Measurements from ENCODE around the gene PRPF40A. TPM values are rescaled to one million over a fixed set of nuclear protein-coding genes. Genes with fewer than 3 reads are reported as not detected.
"Not testable (repeated sequence)": the region's sequence is repeated elsewhere in the genome, so short reads cannot be mapped to it uniquely, and the experiment has no call there.

Gene PRPF40A
- 10 to 100 TPM; 62.2 to 69.2 TPM for total RNA-seq
- long read RNA-seq, donor 1, partial matches to known transcripts = 22 of 28 reads
- long read RNA-seq, donor 1, other reads (novel, unspliced or antisense) = 6 of 28 reads
- long read RNA-seq, donor 2, partial matches to known transcripts = 101 of 136 reads
- long read RNA-seq, donor 2, other reads (novel, unspliced or antisense) = 34 of 136 reads

- DNase-seq (ENCODE audit: low spot score) = peak; percentile 100
- intact Hi-C loops (cut with DNase I) = loop anchor here in 1 of 2 donors (5.0 kb wide), 1 partner anchor 845 kb away; no protein-coding TSS in a partner anchor
Measured at GRCh38 chr2:152717228-152718075, at the start of gene PRPF40A. PRPF40A (minus strand) TSS chr2:152717461; CDS start chr2:152717439, 22 bp downstream.

DNA sequence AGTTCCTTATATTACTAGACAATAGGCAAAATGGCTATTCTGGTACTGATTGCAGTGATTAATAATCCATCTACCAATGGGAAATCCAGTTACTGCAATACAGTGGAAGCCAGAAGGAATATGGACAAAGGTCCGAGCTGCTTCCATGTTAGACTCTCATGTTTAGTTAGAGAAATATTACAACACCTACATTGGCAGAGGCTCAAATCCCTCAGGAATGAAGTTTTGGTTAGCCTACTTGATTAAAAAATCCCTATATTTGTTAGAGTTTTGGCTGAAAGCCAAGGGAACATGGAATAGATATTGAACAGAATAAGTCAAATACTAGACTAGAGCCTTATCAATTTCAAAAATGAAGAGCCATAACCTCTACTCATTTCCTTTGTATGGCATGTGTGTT, 49.7 kb upstream of the PRPF40A start:
- intact Hi-C loops (cut with DNase I) = no loop called here
- no peak for DNase-seq (ENCODE audit: low spot score)

GRCh38 chr2:152763651-152764050, 46.4 kb upstream of the PRPF40A start:
- intact Hi-C loops (cut with DNase I) = no loop called here
- no peak for DNase-seq (ENCODE audit: low spot score)

DNA sequence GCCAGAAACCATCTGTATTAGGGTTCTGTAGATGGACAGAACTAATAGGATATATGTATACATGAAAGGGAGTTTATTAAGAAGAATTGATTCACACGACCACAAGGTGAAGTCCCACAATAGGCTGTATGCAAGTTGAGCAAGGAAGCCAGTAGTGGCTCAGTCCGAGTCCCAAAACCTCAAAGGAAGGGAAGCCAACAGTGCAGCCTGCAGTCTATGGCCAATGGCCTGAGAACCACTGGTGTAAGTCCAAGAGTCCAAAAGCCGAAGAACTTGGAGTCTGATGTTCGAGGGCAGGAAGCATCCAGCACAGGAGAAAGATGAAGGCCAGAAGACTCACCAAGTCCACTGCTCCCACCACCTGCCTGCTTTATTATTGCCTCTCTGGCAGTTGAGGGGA, 45.9 kb upstream of the PRPF40A start:
- intact Hi-C loops (cut with DNase I); DNase-seq (ENCODE audit: low spot score): not testable (repeated sequence)

- intact Hi-C loops (cut with DNase I) = no loop called here
- no peak for DNase-seq (ENCODE audit: low spot score)
Measured at GRCh38 chr2:152762202-152762601, 44.9 kb upstream of the PRPF40A start.

DNA sequence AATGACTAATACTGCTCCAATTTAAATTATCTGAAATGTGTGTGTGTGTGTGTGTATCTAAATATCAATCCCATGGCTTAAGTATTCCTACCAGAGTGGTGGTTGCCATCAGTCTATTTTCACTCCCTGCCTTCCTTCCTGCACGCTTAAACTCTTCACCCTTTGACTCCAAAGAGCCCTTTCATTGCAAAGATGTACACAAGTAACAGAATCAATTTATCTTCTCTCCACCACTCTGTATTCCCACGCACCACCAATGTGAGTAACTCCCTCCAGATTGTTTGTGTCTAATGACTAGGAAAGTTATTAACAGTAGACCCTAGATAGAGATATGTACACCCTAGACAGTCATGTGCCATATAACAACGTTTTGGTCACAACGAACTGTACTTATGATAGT, 44.0 kb upstream of the PRPF40A start:
- intact Hi-C loops (cut with DNase I) = no loop called here
- no peak for DNase-seq (ENCODE audit: low spot score)

DNA sequence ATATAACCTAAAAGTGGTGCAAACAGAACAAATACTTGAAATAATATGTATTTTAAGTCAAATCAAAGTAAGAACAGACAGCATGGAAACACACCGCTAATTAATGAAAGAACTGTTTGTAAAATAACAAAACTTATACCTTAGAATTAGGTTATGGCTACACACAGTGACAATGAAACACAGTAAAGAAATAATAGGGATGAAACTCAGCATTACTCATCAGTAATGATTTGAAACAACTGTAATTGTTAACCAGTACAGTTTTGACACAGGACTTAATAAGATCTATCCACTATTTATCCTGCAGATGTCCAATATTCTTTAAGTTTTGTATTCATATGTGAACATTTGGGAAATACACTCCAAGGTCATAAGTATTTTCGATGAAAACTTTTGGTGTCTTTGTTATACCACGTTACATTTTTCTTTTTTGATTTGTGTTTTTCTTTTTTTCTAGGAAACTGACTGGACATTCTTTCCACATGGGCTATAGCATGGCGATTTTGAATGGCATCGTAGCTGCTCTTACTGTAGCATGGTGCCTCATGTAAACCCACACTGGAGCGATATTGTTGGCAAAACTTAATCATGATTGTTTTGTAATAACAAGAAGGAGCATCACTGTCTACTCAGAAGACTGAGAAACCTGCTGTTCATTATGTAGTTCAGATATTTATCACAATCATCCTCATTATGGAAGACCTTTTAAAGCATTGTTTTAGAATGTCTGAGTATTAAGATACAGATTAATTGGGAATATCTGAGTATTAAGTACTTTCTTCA, 42.2 kb upstream of the PRPF40A start:
- DNase-seq (ENCODE audit: low spot score) = no peak
- intact Hi-C loops (cut with DNase I) = no loop called here

DNA sequence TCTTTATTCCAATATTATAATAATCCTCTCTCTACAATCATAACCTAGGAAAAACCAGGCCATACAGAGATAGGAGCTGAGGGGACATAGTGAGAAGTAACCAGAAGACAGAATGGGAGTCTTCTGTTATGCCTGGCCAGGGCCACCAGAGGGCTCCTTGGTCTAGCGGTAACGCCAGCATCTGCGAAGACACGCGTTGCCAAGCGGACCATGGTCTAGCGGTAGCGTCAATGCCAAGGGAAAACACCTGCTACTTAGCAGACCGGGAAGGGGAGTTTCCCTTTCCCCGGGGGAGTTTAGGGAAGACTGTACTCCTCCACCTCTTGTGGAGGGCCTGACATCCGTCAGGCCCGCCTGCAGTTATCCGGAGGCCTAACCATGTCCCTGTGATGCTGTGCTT, 37.8 kb upstream of the PRPF40A start:
- DNase-seq (ENCODE audit: low spot score) = no peak
- intact Hi-C loops (cut with DNase I) = no loop called here

DNA sequence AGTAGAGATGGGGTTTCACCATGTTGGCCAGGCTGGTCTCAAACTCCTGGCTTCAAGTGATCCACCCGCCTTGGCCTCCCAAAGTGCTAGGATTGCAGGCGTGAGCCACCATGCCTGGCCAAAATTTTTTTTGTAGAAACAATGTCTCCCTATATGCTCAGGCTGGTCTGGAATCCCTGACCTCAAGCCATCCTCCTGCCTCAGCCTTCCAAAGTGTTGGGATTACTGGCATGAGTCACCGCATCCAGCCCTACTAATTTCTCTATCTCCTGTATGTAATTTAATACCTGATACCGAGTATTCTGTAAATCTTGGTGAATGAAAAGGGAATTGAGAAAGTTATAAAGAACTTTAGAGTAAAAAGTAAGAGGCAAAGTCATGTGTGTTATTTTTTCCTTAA, 30.5 kb upstream of the PRPF40A start:
- DNase-seq (ENCODE audit: low spot score); intact Hi-C loops (cut with DNase I): not testable (repeated sequence)

- intact Hi-C loops (cut with DNase I) = no loop called here
- DNase-seq (ENCODE audit: low spot score) = no peak
Measured at GRCh38 chr2:152743002-152743401, 25.7 kb upstream of the PRPF40A start.

- DNase-seq (ENCODE audit: low spot score) = no peak
- intact Hi-C loops (cut with DNase I) = no loop called here
Measured at GRCh38 chr2:152740743-152741328, 23.6 kb upstream of the PRPF40A start.

GRCh38 chr2:152739705-152740104, 22.4 kb upstream of the PRPF40A start:
- DNase-seq (ENCODE audit: low spot score); intact Hi-C loops (cut with DNase I): not testable (repeated sequence)

DNA sequence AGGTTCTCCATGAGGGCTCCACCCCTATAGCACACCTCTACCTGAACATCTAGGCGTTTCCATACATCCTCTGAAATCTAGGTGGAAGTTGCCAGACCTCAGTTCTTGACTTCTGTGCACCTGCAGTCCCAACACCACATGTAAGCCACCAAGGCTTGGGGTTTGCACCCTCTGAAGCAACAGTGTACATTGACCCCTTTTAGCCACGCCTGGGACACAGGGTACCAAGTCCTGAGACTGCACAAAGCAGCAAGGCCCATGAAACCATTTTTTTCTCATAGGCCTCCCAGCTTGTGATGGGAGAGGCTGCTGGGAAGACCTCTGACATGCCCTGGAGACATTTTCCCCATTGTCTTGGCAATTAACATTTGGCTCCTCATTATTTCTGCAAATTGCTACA, 21.2 kb upstream of the PRPF40A start:
- no peak for DNase-seq (ENCODE audit: low spot score)

GRCh38 chr2:152737509-152737908, 20.2 kb upstream of the PRPF40A start:
- intact Hi-C loops (cut with DNase I) = not testable (repeated sequence)

More for the DNA sequence above, 21.2 kb upstream of the PRPF40A start:
- intact Hi-C loops (cut with DNase I) = no loop called here

DNA sequence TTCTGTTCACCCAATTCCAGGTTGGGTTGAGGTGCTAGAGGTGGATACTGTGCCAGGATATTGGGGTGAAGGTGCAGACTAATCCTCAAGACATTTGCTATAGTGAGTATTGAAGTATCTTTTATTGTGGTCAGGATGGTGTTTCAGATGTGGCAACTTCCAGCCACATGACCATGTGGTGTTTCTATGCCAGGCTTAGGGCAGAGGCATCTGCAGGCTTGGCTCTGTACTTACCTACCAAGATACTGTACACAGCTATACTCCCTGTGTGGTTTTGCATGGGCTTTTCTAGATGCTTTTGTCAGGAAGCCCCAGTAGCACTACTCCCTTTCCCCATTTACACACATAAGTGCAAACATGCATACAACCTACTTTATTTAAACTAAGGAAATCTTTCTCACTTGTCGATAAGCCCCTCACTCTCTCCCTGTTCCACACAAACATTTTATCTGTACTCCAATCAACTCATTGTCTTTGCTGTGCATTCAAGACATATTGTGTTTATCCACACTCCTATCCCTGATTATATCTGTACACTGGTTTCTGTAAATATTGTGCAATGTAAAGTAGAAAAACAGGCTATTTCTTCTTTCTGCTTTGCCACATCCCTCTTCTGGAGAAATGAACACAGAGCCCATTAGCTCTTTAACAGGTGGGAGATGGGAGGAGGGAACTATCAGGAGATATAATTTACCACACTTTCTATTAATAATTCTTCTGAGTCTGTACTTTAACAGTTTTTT, 13.5 kb upstream of the PRPF40A start:
- intact Hi-C loops (cut with DNase I) = no loop called here
- no peak for DNase-seq (ENCODE audit: low spot score)

More at GRCh38 chr2:152737509-152737908, 20.2 kb upstream of the PRPF40A start:
- DNase-seq (ENCODE audit: low spot score) = not testable (repeated sequence)

DNA sequence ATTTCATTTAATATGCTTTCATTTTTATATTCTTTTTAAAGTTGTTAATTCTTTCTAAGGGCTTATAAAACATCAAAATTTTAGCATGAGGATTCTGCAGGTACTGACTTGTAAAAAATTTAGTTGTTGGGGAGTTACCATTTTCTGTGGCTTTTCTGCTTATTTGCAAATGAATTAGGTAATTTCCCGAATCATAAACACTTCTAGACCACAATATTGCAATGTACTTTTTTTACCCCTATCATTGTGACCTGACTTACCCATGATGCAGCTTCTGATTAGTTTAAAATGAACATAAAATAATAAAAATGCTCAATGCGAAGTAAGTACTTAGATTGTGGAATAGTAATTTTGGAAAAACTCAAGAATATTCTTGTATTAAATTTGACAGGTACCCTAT, 12.6 kb upstream of the PRPF40A start:
- intact Hi-C loops (cut with DNase I) = no loop called here

GRCh38 chr2:152723918-152724317, 6.7 kb upstream of the PRPF40A start:
- DNase-seq (ENCODE audit: low spot score) = no peak

More for the DNA sequence above, 12.6 kb upstream of the PRPF40A start:
- no peak for DNase-seq (ENCODE audit: low spot score)

DNA sequence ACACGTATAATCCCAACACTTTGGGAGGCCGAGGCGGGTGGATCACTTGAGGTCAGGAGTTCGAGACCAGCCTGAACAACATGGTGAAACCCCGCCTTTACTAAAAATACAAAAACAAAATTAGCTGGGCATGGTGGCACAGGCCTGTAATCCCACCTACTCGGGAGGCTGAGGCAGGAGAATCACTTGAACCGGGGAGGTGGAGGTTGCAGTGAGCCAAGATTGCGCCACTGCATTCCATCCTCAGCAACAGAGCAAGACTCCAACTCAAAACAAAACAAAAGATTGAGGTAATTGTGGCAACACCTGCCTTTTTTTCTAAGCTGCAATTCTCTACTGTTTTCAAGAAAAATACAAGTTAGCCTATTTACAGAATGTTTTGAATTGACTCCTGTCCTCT, 5.4 kb upstream of the PRPF40A start:
- DNase-seq (ENCODE audit: low spot score); intact Hi-C loops (cut with DNase I): not testable (repeated sequence)

More at GRCh38 chr2:152723918-152724317, 6.7 kb upstream of the PRPF40A start:
- intact Hi-C loops (cut with DNase I) = no loop called here

DNA sequence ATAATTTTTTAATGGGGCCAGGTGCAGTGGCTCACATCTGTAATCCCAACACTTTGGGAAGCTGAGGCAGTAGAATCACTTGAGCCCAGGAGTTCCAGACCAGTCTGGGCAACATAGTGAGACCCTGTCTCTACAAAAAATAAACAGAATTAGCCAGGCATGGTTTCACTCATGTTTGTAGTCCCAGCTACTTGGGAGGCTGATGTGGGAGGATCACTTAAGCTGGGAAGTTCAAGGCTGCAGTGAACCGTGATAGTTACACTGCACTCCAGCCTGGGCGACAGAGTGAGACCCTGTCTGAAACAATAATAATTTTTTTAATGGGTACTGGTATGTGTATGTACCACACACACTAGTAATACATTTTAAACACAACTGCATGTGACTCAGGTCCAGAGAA, 3.5 kb upstream of the PRPF40A start:
- intact Hi-C loops (cut with DNase I) = no loop called here
- no peak for DNase-seq (ENCODE audit: low spot score)

All from posterior vena cava (tissue), 2 donors.